H9 (cell line): Measurements from ENCODE around the gene RASGRP4. TPM values are rescaled to one million over a fixed set of nuclear protein-coding genes. Genes with fewer than 3 reads are reported as not detected.

ENCODE experiments used
- DNase-seq: peaks from one replicate; pipeline ENCODE4 v3.0.0-alpha.2; 2017
- H2AFZ ChIP-seq: one replicate; pipeline ENCODE4 v1.6.1; 2013; ENCODE audit warnings: mild to moderate bottlenecking, low read length, control low read depth, moderate library complexity
- H2AK5ac ChIP-seq: 2 replicates; pipeline ENCODE4 v1.6.1; 2013; ENCODE audit warnings: low read length, control low read depth, mixed read lengths; ENCODE audit not compliant: insufficient read length
- H2BK120ac ChIP-seq: one replicate; pipeline ENCODE4 v1.6.1; 2013; ENCODE audit warnings: low read depth, mild to moderate bottlenecking, low read length, control low read depth, inconsistent platforms; ENCODE audit not compliant: poor library complexity, severe bottlenecking
- H2BK12ac ChIP-seq: 2 replicates; pipeline ENCODE4 v1.6.1; 2013; ENCODE audit warnings: low read length, control low read depth, mixed read lengths, low read depth; ENCODE audit not compliant: insufficient read length
- H2BK15ac ChIP-seq: 2 replicates; pipeline ENCODE4 v1.6.1; 2013; ENCODE audit warnings: low read depth, low read length, control low read depth
- H2BK20ac ChIP-seq: one replicate; pipeline ENCODE4 v1.6.1; 2013; ENCODE audit warnings: low read depth, mild to moderate bottlenecking, low read length, control low read depth, inconsistent platforms; ENCODE audit not compliant: poor library complexity, severe bottlenecking
- H2BK5ac ChIP-seq: 2 replicates; pipeline ENCODE4 v1.6.1; 2013; ENCODE audit warnings: low read length, control low read depth, mixed read lengths; ENCODE audit not compliant: insufficient read length
- H3K14ac ChIP-seq: 2 replicates; pipeline ENCODE4 v1.6.1; 2013; ENCODE audit warnings: low read length, control low read depth; ENCODE audit not compliant: insufficient read depth
- H3K18ac ChIP-seq: 2 replicates; pipeline ENCODE4 v1.6.1; 2013; ENCODE audit warnings: low read depth, mild to moderate bottlenecking, mixed read lengths, low read length, control low read depth; ENCODE audit not compliant: insufficient read length
- H3K23ac ChIP-seq: 2 replicates; pipeline ENCODE4 v1.6.1; 2013; ENCODE audit warnings: low read length, control low read depth, mixed read lengths, low read depth; ENCODE audit not compliant: insufficient read length
- H3K23me2 ChIP-seq: 2 replicates; pipeline ENCODE4 v1.6.1; 2013; ENCODE audit warnings: low read depth, mild to moderate bottlenecking, mixed read lengths, low read length, control low read depth; ENCODE audit not compliant: insufficient read length, poor library complexity, severe bottlenecking
- H3K27ac ChIP-seq: 2 replicates; pipeline ENCODE4 v1.5.1; 2013; ENCODE audit warnings: low read length, control low read depth, mixed read lengths, low read depth; ENCODE audit not compliant: insufficient read length
- H3K27me3 ChIP-seq: 2 replicates; pipeline ENCODE4 v1.6.1; 2013; ENCODE audit warnings: low read length, control low read depth, inconsistent platforms; ENCODE audit not compliant: insufficient read depth
- H3K4ac ChIP-seq: 2 replicates; pipeline ENCODE4 v1.6.1; 2013; ENCODE audit warnings: low read depth, mild to moderate bottlenecking, control low read depth, inconsistent platforms, low read length, moderate library complexity
- H3K4me1 ChIP-seq: 2 replicates; pipeline ENCODE4 v1.6.1; 2013; ENCODE audit warnings: low read length, control low read depth, inconsistent platforms; ENCODE audit not compliant: insufficient read depth
- H3K4me2 ChIP-seq: 2 replicates; pipeline ENCODE4 v1.6.1; 2013; ENCODE audit warnings: low read length, control low read depth, mixed read lengths; ENCODE audit not compliant: insufficient read length, insufficient read depth
- H3K56ac ChIP-seq: 2 replicates; pipeline ENCODE4 v1.6.1; 2013; ENCODE audit warnings: low read depth, mild to moderate bottlenecking, mixed read lengths, low read length, control low read depth; ENCODE audit not compliant: insufficient read length
- H3K79me1 ChIP-seq: 2 replicates; pipeline ENCODE4 v1.6.1; 2013; ENCODE audit warnings: low read depth, mild to moderate bottlenecking, moderate library complexity, low read length, control low read depth, inconsistent platforms; ENCODE audit not compliant: insufficient read depth, poor library complexity, severe bottlenecking
- H3K79me2 ChIP-seq: 2 replicates; pipeline ENCODE4 v1.6.1; 2013; ENCODE audit warnings: low read length, control low read depth, inconsistent platforms; ENCODE audit not compliant: insufficient read depth
- H3K9ac ChIP-seq: 2 replicates; pipeline ENCODE4 v1.6.1; 2013; ENCODE audit warnings: low read length, control low read depth, mixed read lengths; ENCODE audit not compliant: insufficient read length; ENCODE audit errors: extremely low read depth
- H3K9me3 ChIP-seq: one replicate; pipeline ENCODE4 v1.6.1; 2013; ENCODE audit warnings: low read depth, low read length, inconsistent platforms; ENCODE audit not compliant: control insufficient read depth
- H3T11ph ChIP-seq: one replicate; pipeline ENCODE4 v1.6.1; 2013; ENCODE audit warnings: mild to moderate bottlenecking, low read length, control low read depth, inconsistent platforms
- H4K20me1 ChIP-seq: one replicate; pipeline ENCODE4 v1.6.1; 2013; ENCODE audit not compliant: control insufficient read depth, insufficient read length, insufficient read depth
- H4K5ac ChIP-seq: 2 replicates; pipeline ENCODE4 v1.6.1; 2013; ENCODE audit warnings: low read depth, mild to moderate bottlenecking, mixed read lengths, low read length, control low read depth; ENCODE audit not compliant: insufficient read length
- H4K8ac ChIP-seq: replicated peaks from 2 replicates; pipeline ENCODE4 v1.6.1; 2013; ENCODE audit warnings: low read length, control low read depth, mixed read lengths, low read depth; ENCODE audit not compliant: insufficient read length
- H4K91ac ChIP-seq: 2 replicates; pipeline ENCODE4 v1.6.1; 2013; ENCODE audit warnings: low read depth, mild to moderate bottlenecking, moderate library complexity, mixed read lengths, low read length, control low read depth; ENCODE audit not compliant: insufficient read length
- H3K27ac Mint-ChIP-seq, 3 experiments: 2 replicates in 2 of 3; 3 replicates in 1 of 3; pipeline ENCODE4 v1.8.0; 2020 to 2021; ENCODE audit warnings: mixed read lengths in 3 of 3, mild to moderate bottlenecking in 1 of 3, moderate library complexity in 1 of 3
- H3K27me3 Mint-ChIP-seq: 2 replicates; pipeline ENCODE4 v1.8.0; 2021; ENCODE audit warnings: low read depth, mild to moderate bottlenecking, moderate library complexity, mixed read lengths
- H3K36me3 Mint-ChIP-seq, 3 experiments: 2 replicates in 2 of 3; 3 replicates in 1 of 3; pipeline ENCODE4 v1.8.0; 2020 to 2021; ENCODE audit warnings: low read depth in 3 of 3, mixed read lengths in 3 of 3; ENCODE audit not compliant: insufficient read depth in 1 of 3
- H3K4me1 Mint-ChIP-seq, 2 experiments: 2 replicates each; pipeline ENCODE4 v1.8.0; 2020; ENCODE audit warnings: mixed read lengths in 2 of 2
- H3K4me3 Mint-ChIP-seq, 2 experiments: 2 replicates in 1 of 2; 3 replicates in 1 of 2; pipeline ENCODE4 v1.8.0; 2020 to 2021; ENCODE audit warnings: mild to moderate bottlenecking in 2 of 2, mixed read lengths in 2 of 2, moderate library complexity in 1 of 2
- H3K9me3 Mint-ChIP-seq, 2 experiments: 2 replicates in 1 of 2; 3 replicates in 1 of 2; pipeline ENCODE4 v1.8.0; 2020; ENCODE audit warnings: mild to moderate bottlenecking in 2 of 2, mixed read lengths in 2 of 2, moderate library complexity in 1 of 2
- CTCF ChIP-seq: fragments of 200-600 bp; sonication (generic); conservative IDR thresholded peaks from 3 replicates; pipeline ENCODE4 v1.8.0; 2021; ENCODE audit warnings: antibody characterized with exemption, mild to moderate bottlenecking
- WGBS: extraction: QIAGEN DNeasy Blood & Tissue Kit; methylation state at CpG from one replicate; pipeline ENCODE4 v1.1.7; 2013; ENCODE audit warnings: missing lambda C conversion rate, low lambda C conversion rate, mixed read lengths; ENCODE audit not compliant: insufficient read length; ENCODE audit errors: extremely low coverage; 5-methylcytosine and 5-hydroxymethylcytosine counted together
- total RNA-seq: library from RNA; stranded (reverse); gene quantifications from 2 replicates; pipeline ENCODE4 v1.2.1, GENCODE V29; 2021

The RASGRP4 gene
- total RNA-seq, 1 experiment from 2014 or later = 0.28 TPM

- no peak overlapping the region for H2AK5ac ChIP-seq
- H3K14ac ChIP-seq = 0 out of 2 replicates have a peak overlapping the region, but pooled peaks have one; percentile 10
- DNase-seq = peak; percentile 94
- no peaks in the 10 kb centered on the region for H3K9me3 ChIP-seq
- no peak overlapping the region for H4K8ac ChIP-seq
- no peaks in the 10 kb centered on the region for H3K27me3 ChIP-seq
- H3K23ac ChIP-seq = no peak overlapping the region
- TF ChIP-seq CTCF = peak; percentile 30; the same call in 1 of the 3 replicates
- H3K9me3 Mint-ChIP-seq = no peaks in the 10 kb centered on the region
- peak overlapping the region; percentile 15 to 95 (median 59); a peak in 5 of 7 replicates for H3K27ac Mint-ChIP-seq
- no peaks in the 10 kb centered on the region for H3K4me1 ChIP-seq
- no peaks in the 10 kb centered on the region for H4K20me1 ChIP-seq
- H3K9ac ChIP-seq = no peak overlapping the region
- no CpG with 5 or more reads among the region's 49 CpGs for WGBS
- peaks cover 12 to 13% of the 10 kb centered on the region in 2 experiments for H3K4me1 Mint-ChIP-seq
- H2AFZ ChIP-seq = no peak overlapping the region
- no peak overlapping the region for H3T11ph ChIP-seq
- peaks cover 29% of the 10 kb centered on the region for H3K27me3 Mint-ChIP-seq
- H2BK12ac ChIP-seq = no peak overlapping the region
- no peak overlapping the region for H3K4ac ChIP-seq
- H4K91ac ChIP-seq = no peak overlapping the region
- H3K4me2 ChIP-seq = peak overlapping the region; percentile 45
- no peak overlapping the region for H2BK15ac ChIP-seq
- peak overlapping the region; percentile 8 for H3K18ac ChIP-seq
- H2BK5ac ChIP-seq = no peak overlapping the region
- H3K56ac ChIP-seq = no peak overlapping the region
- H3K36me3 Mint-ChIP-seq = no peaks in the 10 kb centered on the region
- peak overlapping the region; percentile 84 for H3K4me3 Mint-ChIP-seq
- H3K23me2 ChIP-seq = peaks cover 14% of the 10 kb centered on the region
- H4K5ac ChIP-seq = no peak overlapping the region
- no peak overlapping the region for H3K27ac ChIP-seq
- H3K79me2 ChIP-seq = no peaks in the 10 kb centered on the region
- H2BK120ac ChIP-seq = no peak overlapping the region
- no peak overlapping the region for H2BK20ac ChIP-seq
- no peaks in the 10 kb centered on the region for H3K79me1 ChIP-seq
These were observed 8.2 kb downstream of the RASGRP4 start for GRCh38 chr19:38417544-38418506.
